GM21526 (cell line): ENCODE measurements around the gene COPS7B.
"Not testable (repeated sequence)": the region's sequence is repeated elsewhere in the genome, so short reads cannot be mapped to it uniquely, and the experiment has no call there.

Source experiments
- ATAC-seq: cut with Tn5 transposase; IDR thresholded peaks from one replicate; pipeline ENCODE4 v1.9.1; 2021; ENCODE audit warnings: moderate library complexity; ENCODE audit not compliant: unreplicated experiment, low FRiP score

Gene COPS7B

GRCh38 chr2:231786177-231786916 is at the start of gene COPS7B:
Gene COPS7B, plus strand, starts transcription at chr2:231786445. Its CDS starts 2,126 bp downstream, at chr2:231788571.
- ATAC-seq: peak; percentile 66

GRCh38 chr2:231737761-231738160 is 48.5 kb upstream of the COPS7B start:
- no peak for ATAC-seq

- ATAC-seq: no peak
Observed at GRCh38 chr2:231743376-231744116, 42.7 kb upstream of the COPS7B start.

- no peak for ATAC-seq
Observed at GRCh38 chr2:231745303-231746038, 40.8 kb upstream of the COPS7B start.

- ATAC-seq: not testable (repeated sequence)
Observed at GRCh38 chr2:231748153-231748896, 37.9 kb upstream of the COPS7B start.

- ATAC-seq: not testable (repeated sequence)
Observed at GRCh38 chr2:231749016-231749415, 37.2 kb upstream of the COPS7B start.

- no peak for ATAC-seq
Observed at GRCh38 chr2:231751042-231751815, 35.0 kb upstream of the COPS7B start.

- ATAC-seq: no peak
Observed at GRCh38 chr2:231752061-231752460, 34.2 kb upstream of the COPS7B start.

- ATAC-seq: no peak
Observed at GRCh38 chr2:231761735-231762134, 24.5 kb upstream of the COPS7B start.

- ATAC-seq: no peak
Observed at GRCh38 chr2:231764124-231764523, 22.1 kb upstream of the COPS7B start.

- no peak for ATAC-seq
Observed at GRCh38 chr2:231764760-231765159, 21.5 kb upstream of the COPS7B start.

- no peak for ATAC-seq
Observed at GRCh38 chr2:231765496-231765929, 20.7 kb upstream of the COPS7B start.

GRCh38 chr2:231769170-231770136 is 16.8 kb upstream of the COPS7B start:
- no peak for ATAC-seq

- peak; percentile 3 for ATAC-seq
Observed at GRCh38 chr2:231780123-231780908, 5.9 kb upstream of the COPS7B start.

GRCh38 chr2:231780909-231781797 is 5.1 kb upstream of the COPS7B start, which contains the start of gene PDE6D:
Gene PDE6D, minus strand, starts transcription at chr2:231781282. Its CDS starts 168 bp downstream, at chr2:231781114.
- ATAC-seq: peak; percentile 83

GRCh38 chr2:231781798-231782726 is 4.2 kb upstream of the COPS7B start:
- ATAC-seq: no peak
